NCI-H2081 (cell line): Measurements from ENCODE around the gene GOLGA6L10.
"Not testable (repeated sequence)": the region's sequence is repeated elsewhere in the genome, so short reads cannot be mapped to it uniquely, and the experiment has no call there.

Experiments
- DNase-seq, 2 experiments: peaks; one replicate each; lab custom pipeline; 2025; lab: John Stamatoyannopoulos, UW

Gene GOLGA6L10

GRCh38 chr15:82300326-82300725, 48.9 kb downstream of the GOLGA6L10 start:
- DNase-seq: not testable (repeated sequence)

GRCh38 chr15:82299511-82299914, 49.8 kb downstream of the GOLGA6L10 start:
- not testable (repeated sequence) for DNase-seq

DNA sequence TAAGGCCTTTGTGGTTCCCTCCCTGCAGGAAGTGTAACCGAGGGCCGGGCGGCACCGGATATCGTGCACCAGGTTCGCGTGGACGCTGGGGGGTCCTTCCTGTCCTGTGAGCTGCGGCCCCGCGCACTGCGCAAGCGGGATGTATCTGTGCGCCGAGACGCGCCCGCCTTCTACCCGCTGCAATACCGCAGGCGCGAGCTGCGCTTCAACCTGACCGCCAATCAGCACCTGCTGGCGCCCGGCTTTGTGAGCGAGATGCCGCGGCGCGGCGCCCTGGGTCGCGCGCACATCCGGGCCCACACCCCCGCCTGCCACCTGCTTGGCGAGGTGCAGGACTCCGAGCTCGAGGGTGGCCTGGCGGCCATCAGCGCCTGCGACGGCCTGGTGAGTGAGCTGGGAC, 50.8 kb downstream of the GOLGA6L10 start:
- no peak for DNase-seq

GRCh38 chr15:82298032-82298431, 51.2 kb downstream of the GOLGA6L10 start:
- DNase-seq: no peak

DNA sequence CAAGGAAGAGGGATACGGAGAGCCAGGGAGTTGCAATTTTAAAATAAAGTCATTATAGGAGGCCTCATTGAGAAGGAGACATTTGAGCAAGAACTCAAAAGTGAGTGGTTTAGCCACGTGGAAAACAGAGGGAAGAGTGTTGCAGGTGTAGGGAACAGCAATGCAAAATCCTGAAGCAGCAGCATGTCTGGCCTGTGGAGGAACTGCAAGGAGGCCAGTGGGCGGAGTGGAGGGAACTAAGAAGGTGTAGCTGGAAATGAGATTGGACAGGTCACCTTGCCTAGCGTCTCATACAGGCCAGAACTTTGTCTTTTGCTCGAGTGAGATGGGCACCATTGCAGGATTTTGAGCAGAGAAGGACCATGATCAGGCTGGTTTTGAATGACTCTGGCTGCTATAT, 51.7 kb downstream of the GOLGA6L10 start:
- no peak for DNase-seq

DNA sequence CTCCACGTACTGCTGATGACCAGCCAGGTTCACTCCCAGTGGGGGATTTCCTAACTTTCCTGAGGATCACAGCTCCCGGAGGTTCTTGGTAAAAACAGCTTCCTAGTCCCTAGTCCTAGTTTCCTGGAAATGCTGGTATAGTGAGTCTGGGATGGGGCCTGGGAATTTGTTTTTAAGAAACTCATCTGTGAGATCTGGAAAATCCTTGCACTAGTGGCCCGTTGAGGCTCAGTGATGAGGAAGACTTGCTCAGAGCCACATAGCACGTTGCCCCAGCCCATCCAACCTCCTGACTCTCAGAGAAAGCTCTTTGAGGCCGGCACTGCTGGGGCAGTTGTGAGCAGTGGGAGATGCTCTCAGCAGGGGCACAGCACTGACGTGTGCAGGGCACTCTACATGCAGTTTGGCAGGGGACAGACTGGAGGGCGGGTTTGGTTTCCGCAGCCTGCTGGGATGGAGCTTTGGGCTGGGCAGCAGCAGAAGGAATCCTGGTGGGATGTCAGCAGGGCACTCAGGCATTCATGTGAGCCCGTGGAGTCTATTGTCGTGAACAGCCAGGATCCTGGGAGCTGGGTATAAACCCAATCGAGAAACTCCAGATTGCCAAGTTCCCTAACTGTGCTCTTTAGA, 55.1 kb downstream of the GOLGA6L10 start:
- no peak for DNase-seq

DNA sequence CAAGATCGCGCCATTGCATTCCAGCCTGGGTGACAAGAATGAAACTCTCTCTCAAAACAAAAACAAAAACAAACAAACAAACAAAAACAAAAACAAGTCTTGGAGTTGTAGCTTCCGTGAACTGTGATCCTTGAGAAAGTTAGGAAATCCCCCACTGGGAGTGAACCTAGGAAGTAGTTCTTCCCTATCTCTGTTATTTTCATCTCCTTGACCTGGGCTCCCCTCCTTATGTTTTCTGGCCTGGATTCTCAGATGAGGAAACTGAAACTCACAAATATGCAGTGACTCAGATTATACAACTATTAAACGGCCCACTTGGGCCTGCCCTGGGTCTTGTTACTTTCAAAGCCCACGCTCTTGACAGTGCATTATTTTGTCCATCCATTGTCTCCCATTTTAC, 57.0 kb downstream of the GOLGA6L10 start:
- no peak for DNase-seq
